HEK293 (cell line): ENCODE measurements around the gene FRAS1.

Experiments used
- KLF7 ChIP-seq: fragments of 450-650 bp; formaldehyde crosslinking; IDR thresholded peaks from 2 replicates; pipeline ENCODE4 v1.5.1; 2016; ENCODE audit warnings: missing biosample characterization, missing genetic modification characterization, borderline replicate concordance
- REST ChIP-seq: fragments of 450-650 bp; formaldehyde crosslinking; IDR thresholded peaks from 2 replicates; pipeline ENCODE4 v1.5.1; 2016; ENCODE audit warnings: missing biosample characterization, missing genetic modification characterization
- YY1 ChIP-seq: fragments of 450-650 bp; formaldehyde crosslinking; IDR thresholded peaks from 2 replicates; pipeline ENCODE4 v1.5.1; 2018; ENCODE audit warnings: missing biosample characterization, missing genetic modification characterization
- ZNF184 ChIP-seq: fragments of 450-650 bp; IDR thresholded peaks from 2 replicates; pipeline ENCODE4 v1.5.1; 2018; ENCODE audit warnings: missing biosample characterization, mild to moderate bottlenecking, missing genetic modification characterization
- ZNF521 ChIP-seq: fragments of 450-650 bp; formaldehyde crosslinking; IDR thresholded peaks from 2 replicates; pipeline ENCODE4 v1.5.1; 2017; ENCODE audit warnings: missing biosample characterization, mild to moderate bottlenecking, missing genetic modification characterization
- ZNF660 ChIP-seq: fragments of 450-650 bp; IDR thresholded peaks from 2 replicates; pipeline ENCODE4 v1.5.1; 2018; ENCODE audit warnings: missing biosample characterization, mild to moderate bottlenecking, missing genetic modification characterization
- ZSCAN16 ChIP-seq: fragments of 450-650 bp; formaldehyde crosslinking; IDR thresholded peaks from 2 replicates; pipeline ENCODE4 v1.5.1; 2016; ENCODE audit warnings: missing biosample characterization, missing genetic modification characterization
- ZSCAN4 ChIP-seq: fragments of 450-650 bp; formaldehyde crosslinking; IDR thresholded peaks from 2 replicates; pipeline ENCODE4 v1.5.1; 2017; ENCODE audit warnings: missing biosample characterization, missing genetic modification characterization
- TF ChIP-seq, protein P1 (sequence below): fragments of 450-650 bp; formaldehyde crosslinking; IDR thresholded peaks from 2 replicates; pipeline ENCODE4 v1.5.1; 2016; ENCODE audit warnings: missing biosample characterization, missing genetic modification characterization
- TF ChIP-seq, protein P2 (sequence below): fragments of 450-650 bp; formaldehyde crosslinking; IDR thresholded peaks from 2 replicates; pipeline ENCODE4 v1.5.1; 2016; ENCODE audit warnings: missing biosample characterization, missing genetic modification characterization

GRCh38 chr4:78325271-78326157 lies 268.4 kb downstream of the FRAS1 start:
- TF ChIP-seq ZSCAN4 (tag by site-specific recombination) (no peak), ZNF184 (no peak), REST (tag by site-specific recombination) (no peak), KLF7 (tag by site-specific recombination) (no peak), ZNF660 (tag by site-specific recombination) (no peak), YY1 (tag by site-specific recombination) (no peak), ZNF521 (no peak), ZSCAN16 (no peak)
- TF ChIP-seq, protein P1, sequence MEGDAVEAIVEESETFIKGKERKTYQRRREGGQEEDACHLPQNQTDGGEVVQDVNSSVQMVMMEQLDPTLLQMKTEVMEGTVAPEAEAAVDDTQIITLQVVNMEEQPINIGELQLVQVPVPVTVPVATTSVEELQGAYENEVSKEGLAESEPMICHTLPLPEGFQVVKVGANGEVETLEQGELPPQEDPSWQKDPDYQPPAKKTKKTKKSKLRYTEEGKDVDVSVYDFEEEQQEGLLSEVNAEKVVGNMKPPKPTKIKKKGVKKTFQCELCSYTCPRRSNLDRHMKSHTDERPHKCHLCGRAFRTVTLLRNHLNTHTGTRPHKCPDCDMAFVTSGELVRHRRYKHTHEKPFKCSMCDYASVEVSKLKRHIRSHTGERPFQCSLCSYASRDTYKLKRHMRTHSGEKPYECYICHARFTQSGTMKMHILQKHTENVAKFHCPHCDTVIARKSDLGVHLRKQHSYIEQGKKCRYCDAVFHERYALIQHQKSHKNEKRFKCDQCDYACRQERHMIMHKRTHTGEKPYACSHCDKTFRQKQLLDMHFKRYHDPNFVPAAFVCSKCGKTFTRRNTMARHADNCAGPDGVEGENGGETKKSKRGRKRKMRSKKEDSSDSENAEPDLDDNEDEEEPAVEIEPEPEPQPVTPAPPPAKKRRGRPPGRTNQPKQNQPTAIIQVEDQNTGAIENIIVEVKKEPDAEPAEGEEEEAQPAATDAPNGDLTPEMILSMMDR (tag by site-specific recombination): no peak
- TF ChIP-seq, protein P2, sequence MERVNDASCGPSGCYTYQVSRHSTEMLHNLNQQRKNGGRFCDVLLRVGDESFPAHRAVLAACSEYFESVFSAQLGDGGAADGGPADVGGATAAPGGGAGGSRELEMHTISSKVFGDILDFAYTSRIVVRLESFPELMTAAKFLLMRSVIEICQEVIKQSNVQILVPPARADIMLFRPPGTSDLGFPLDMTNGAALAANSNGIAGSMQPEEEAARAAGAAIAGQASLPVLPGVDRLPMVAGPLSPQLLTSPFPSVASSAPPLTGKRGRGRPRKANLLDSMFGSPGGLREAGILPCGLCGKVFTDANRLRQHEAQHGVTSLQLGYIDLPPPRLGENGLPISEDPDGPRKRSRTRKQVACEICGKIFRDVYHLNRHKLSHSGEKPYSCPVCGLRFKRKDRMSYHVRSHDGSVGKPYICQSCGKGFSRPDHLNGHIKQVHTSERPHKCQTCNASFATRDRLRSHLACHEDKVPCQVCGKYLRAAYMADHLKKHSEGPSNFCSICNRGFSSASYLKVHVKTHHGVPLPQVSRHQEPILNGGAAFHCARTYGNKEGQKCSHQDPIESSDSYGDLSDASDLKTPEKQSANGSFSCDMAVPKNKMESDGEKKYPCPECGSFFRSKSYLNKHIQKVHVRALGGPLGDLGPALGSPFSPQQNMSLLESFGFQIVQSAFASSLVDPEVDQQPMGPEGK (tag by site-specific recombination): no peak
